GM23338 (cell line): ENCODE measurements around the gene UNC93B1. TPM values are rescaled to one million over a fixed set of nuclear protein-coding genes. Genes with fewer than 3 reads are reported as not detected.

Experiments
- ATAC-seq: fragments of 200-7000 bp; cut with Tn5 transposase; 3 replicates; pipeline ENCODE4 v1.9.1; 2020
- DNase-seq: peaks from one replicate; pipeline ENCODE4 v3.0.0-alpha.2; 2015; ENCODE audit warnings: low spot score
- H2AFZ ChIP-seq: fragments of 200-600 bp; sonication (generic); 2 replicates; pipeline ENCODE4 v1.8.0; 2016; ENCODE audit warnings: antibody characterized with exemption, mild to moderate bottlenecking, moderate library complexity
- H3F3A ChIP-seq: fragments of 200-600 bp; sonication (generic); replicated peaks from 2 replicates; pipeline ENCODE4 v1.8.0; 2017; ENCODE audit warnings: antibody characterized with exemption, mixed run types, low read depth
- H3K27ac ChIP-seq: fragments of 200-600 bp; sonication (generic); 2 replicates; pipeline ENCODE4 v1.6.1; 2016; ENCODE audit warnings: low read depth
- H3K27me3 ChIP-seq: fragments of 200-600 bp; sonication (generic); 2 replicates; pipeline ENCODE4 v1.8.0; 2016; ENCODE audit warnings: mild to moderate bottlenecking, mixed run types, moderate library complexity; ENCODE audit not compliant: insufficient read depth
- H3K36me3 ChIP-seq: fragments of 200-600 bp; sonication (generic); 2 replicates; pipeline ENCODE4 v1.8.0; 2016; ENCODE audit warnings: mild to moderate bottlenecking; ENCODE audit not compliant: insufficient read depth
- H3K4me1 ChIP-seq: fragments of 200-600 bp; sonication (generic); 2 replicates; pipeline ENCODE4 v1.8.0; 2016; ENCODE audit warnings: mild to moderate bottlenecking, moderate library complexity; ENCODE audit not compliant: insufficient read depth
- H3K4me2 ChIP-seq: fragments of 200-600 bp; sonication (generic); 2 replicates; pipeline ENCODE4 v1.7.1; 2017; ENCODE audit warnings: mixed run types
- H3K4me3 ChIP-seq: fragments of 200-600 bp; sonication (generic); 2 replicates; pipeline ENCODE4 v1.6.1; 2016; ENCODE audit warnings: mixed run types
- H3K79me2 ChIP-seq: fragments of 200-600 bp; sonication (generic); replicated peaks from 2 replicates; pipeline ENCODE4 v1.8.0; 2017; ENCODE audit warnings: mild to moderate bottlenecking; ENCODE audit not compliant: insufficient read depth
- H3K9me2 ChIP-seq: fragments of 200-600 bp; sonication (generic); 2 replicates; pipeline ENCODE4 v1.8.0; 2017; ENCODE audit not compliant: insufficient read depth
- H4K20me1 ChIP-seq: fragments of 200-600 bp; sonication (generic); replicated peaks from 2 replicates; pipeline ENCODE4 v1.8.0; 2017; ENCODE audit warnings: mild to moderate bottlenecking; ENCODE audit not compliant: insufficient read depth
- H3K27ac Mint-ChIP-seq: 2 replicates; pipeline ENCODE4 v1.8.0; 2020; ENCODE audit warnings: inconsistent platforms, mild to moderate bottlenecking, moderate library complexity, mixed read lengths
- H3K27me3 Mint-ChIP-seq: 3 replicates; pipeline ENCODE4 v1.8.0; 2022; ENCODE audit warnings: low read depth, mild to moderate bottlenecking, moderate library complexity, mixed read lengths, inconsistent platforms; ENCODE audit not compliant: insufficient read depth, poor library complexity
- H3K36me3 Mint-ChIP-seq: 3 replicates; pipeline ENCODE4 v1.8.0; 2021; ENCODE audit warnings: low read depth, mild to moderate bottlenecking, inconsistent platforms, moderate library complexity, mixed read lengths
- H3K4me1 Mint-ChIP-seq: 3 replicates; pipeline ENCODE4 v1.8.0; 2020; ENCODE audit warnings: mild to moderate bottlenecking, inconsistent platforms, mixed read lengths
- H3K4me3 Mint-ChIP-seq: 3 replicates; pipeline ENCODE4 v1.8.0; 2021; ENCODE audit warnings: moderate library complexity, mild to moderate bottlenecking, inconsistent platforms, mixed read lengths
- H3K9me3 Mint-ChIP-seq: 3 replicates; pipeline ENCODE4 v1.8.0; 2020; ENCODE audit warnings: moderate library complexity, mild to moderate bottlenecking, inconsistent platforms, mixed read lengths
- CREB1 ChIP-seq: fragments of 250-450 bp; sonication (Bioruptor Pico); IDR thresholded peaks from 2 replicates; pipeline ENCODE4 v1.5.0; 2020; ENCODE audit warnings: low read depth, mild to moderate bottlenecking, moderate library complexity
- EZH2 ChIP-seq: fragments of 200-600 bp; sonication (generic); IDR thresholded peaks from one replicate; pipeline ENCODE4 v1.8.0; 2017; ENCODE audit warnings: antibody characterized with exemption, mild to moderate bottlenecking, low read depth; ENCODE audit not compliant: unreplicated experiment
- NANOG ChIP-seq: IDR thresholded peaks from 2 replicates; pipeline ENCODE4 v1.6.1; 2016; ENCODE audit warnings: antibody characterized with exemption, borderline replicate concordance
- POLR2AphosphoS5 ChIP-seq: IDR thresholded peaks from 2 replicates; pipeline ENCODE4 v1.6.1; 2016; ENCODE audit warnings: antibody characterized with exemption, low read depth
- polyA plus RNA-seq: library from polyadenylated mRNA; unstranded; fragments of >200 nt; fragmentation: Nextera tagmentation; extraction: Ambion mirVana; gene quantifications from 2 replicates; pipeline ENCODE4 v1.2.1, GENCODE V29; 2016
- total RNA-seq: library from RNA; depleted of rRNA; stranded (reverse); fragments of >200 nt; shearing (Covaris generic); gene quantifications from 2 replicates; pipeline ENCODE4 v1.2.3, GENCODE V29; 2014
- TF ChIP-seq, protein P1 (sequence below): IDR thresholded peaks from 2 replicates; pipeline ENCODE4 v1.6.1; 2016; ENCODE audit warnings: antibody characterized with exemption
- TF ChIP-seq, protein P2 (sequence below): IDR thresholded peaks from one replicate; pipeline ENCODE4 v1.6.1; 2018; ENCODE audit warnings: antibody characterized with exemption; ENCODE audit not compliant: unreplicated experiment
- TF ChIP-seq, protein P3 (sequence below), 2 experiments: fragments of 200-600 bp in 1 of 2; sonication (generic) in 1 of 2; conservative IDR thresholded peaks; 2 replicates each; pipeline versions ENCODE4 v1.5.1 to v1.6.1; 2016 to 2017; ENCODE audit warnings: antibody characterized with exemption in 2 of 2, low read depth in 2 of 2, mild to moderate bottlenecking in 2 of 2, moderate library complexity in 1 of 2

Gene UNC93B1
- total and polyA plus RNA-seq, 2 experiments from 2014 or later = 16.2 to 34.4 TPM

DNA sequence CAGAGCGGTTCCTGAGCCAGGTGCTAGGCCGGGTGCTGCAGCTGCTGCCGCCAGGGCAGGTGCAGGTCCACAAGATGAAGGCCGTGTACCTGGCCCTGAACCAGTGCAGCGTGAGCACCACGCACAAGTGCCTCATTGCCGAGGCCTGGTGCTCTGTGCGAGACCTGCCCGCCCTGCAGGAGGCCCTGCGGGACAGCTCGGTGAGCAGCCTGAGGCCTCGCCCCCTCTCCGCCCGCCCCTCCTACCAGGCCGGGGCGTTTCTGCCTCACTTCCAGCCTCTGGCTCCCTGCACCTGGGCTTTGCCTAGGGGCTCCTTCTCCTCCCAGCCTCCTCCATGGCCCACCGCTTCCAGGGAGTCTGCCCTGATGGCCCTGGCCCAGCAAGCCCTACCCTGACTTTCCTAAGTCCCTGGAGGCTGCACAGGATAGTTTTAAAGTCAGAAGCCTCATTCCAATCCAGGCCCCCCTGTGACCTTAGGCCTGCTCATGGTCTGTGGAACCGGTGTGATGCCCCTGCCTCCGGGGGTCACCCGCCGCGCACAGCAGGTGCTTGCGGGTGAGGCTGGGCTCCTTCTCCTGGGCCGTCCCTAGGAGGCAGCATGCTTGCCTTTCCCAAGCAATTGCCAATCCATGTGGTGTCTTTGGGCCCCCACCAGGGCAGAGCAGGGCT, 40.4 kb upstream of the UNC93B1 start:
- H3K4me1 Mint-ChIP-seq = peaks cover 7% of the 10 kb centered on the region
- ATAC-seq = peak; percentile 10
- H3K27me3 Mint-ChIP-seq = peaks cover 8% of the 10 kb centered on the region

DNA sequence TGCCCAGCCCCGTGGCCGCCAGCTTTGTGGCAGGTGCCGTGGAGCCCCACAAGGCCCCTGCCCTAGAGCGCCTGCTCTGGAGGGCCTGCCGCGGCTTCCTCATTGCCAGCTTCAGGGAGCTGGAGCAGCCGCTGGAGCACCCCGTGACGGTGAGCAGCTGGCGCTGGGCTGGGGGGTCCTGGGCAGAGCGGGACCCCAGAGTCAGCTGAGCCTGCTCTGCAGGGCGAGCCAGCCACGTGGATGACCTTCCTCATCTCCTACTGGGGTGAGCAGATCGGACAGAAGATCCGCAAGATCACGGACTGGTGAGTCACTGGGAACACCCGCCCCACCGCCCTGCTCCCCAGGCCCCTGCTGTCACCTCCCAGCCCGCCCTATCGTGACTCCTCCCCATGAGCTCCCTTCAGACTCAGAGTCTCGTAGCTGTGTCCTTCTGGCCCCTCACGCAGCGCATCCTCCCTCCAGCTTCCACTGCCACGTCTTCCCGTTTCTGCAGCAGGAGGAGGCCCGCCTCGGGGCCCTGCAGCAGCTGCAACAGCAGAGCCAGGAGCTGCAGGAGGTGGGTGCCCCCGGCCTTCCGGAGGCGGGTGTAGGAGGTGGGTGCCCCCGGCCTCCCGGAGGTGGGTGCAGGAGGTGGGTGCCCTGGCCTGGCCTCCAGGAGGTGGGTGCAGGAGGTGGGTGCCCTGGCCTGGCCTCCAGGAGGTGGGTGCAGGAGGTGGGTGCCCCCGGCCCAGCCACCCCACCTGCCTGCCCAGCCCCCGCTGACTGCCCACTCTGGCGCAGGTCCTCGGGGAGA, 39.6 kb upstream of the UNC93B1 start:
- Histone ChIP-seq H3K4me1 (peaks cover 12% of the 10 kb centered on the region), H3F3A (0 out of 2 replicates have a peak, but pooled peaks cover 5% of the 10 kb centered on the region), H4K20me1 (no peaks in the 10 kb centered on the region), H3K36me3 (no peaks in the 10 kb centered on the region), H3K27ac (no peak overlapping the region), H3K27me3 (no peaks in the 10 kb centered on the region), H3K79me2 (no peaks in the 10 kb centered on the region), H2AFZ (no peak overlapping the region), H3K9me2 (no peaks in the 10 kb centered on the region), H3K4me2 (no peak overlapping the region), H3K4me3 (no peak overlapping the region)
- TF ChIP-seq, protein P1, sequence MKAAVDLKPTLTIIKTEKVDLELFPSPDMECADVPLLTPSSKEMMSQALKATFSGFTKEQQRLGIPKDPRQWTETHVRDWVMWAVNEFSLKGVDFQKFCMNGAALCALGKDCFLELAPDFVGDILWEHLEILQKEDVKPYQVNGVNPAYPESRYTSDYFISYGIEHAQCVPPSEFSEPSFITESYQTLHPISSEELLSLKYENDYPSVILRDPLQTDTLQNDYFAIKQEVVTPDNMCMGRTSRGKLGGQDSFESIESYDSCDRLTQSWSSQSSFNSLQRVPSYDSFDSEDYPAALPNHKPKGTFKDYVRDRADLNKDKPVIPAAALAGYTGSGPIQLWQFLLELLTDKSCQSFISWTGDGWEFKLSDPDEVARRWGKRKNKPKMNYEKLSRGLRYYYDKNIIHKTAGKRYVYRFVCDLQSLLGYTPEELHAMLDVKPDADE = no peak
- TF ChIP-seq, protein P2, sequence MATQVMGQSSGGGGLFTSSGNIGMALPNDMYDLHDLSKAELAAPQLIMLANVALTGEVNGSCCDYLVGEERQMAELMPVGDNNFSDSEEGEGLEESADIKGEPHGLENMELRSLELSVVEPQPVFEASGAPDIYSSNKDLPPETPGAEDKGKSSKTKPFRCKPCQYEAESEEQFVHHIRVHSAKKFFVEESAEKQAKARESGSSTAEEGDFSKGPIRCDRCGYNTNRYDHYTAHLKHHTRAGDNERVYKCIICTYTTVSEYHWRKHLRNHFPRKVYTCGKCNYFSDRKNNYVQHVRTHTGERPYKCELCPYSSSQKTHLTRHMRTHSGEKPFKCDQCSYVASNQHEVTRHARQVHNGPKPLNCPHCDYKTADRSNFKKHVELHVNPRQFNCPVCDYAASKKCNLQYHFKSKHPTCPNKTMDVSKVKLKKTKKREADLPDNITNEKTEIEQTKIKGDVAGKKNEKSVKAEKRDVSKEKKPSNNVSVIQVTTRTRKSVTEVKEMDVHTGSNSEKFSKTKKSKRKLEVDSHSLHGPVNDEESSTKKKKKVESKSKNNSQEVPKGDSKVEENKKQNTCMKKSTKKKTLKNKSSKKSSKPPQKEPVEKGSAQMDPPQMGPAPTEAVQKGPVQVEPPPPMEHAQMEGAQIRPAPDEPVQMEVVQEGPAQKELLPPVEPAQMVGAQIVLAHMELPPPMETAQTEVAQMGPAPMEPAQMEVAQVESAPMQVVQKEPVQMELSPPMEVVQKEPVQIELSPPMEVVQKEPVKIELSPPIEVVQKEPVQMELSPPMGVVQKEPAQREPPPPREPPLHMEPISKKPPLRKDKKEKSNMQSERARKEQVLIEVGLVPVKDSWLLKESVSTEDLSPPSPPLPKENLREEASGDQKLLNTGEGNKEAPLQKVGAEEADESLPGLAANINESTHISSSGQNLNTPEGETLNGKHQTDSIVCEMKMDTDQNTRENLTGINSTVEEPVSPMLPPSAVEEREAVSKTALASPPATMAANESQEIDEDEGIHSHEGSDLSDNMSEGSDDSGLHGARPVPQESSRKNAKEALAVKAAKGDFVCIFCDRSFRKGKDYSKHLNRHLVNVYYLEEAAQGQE = no peak
- TF ChIP-seq NANOG = no peak
- no peak for TF ChIP-seq EZH2
- no peak for TF ChIP-seq CREB1 (CRISPR knock-in tag)
- TF ChIP-seq, protein P3, sequence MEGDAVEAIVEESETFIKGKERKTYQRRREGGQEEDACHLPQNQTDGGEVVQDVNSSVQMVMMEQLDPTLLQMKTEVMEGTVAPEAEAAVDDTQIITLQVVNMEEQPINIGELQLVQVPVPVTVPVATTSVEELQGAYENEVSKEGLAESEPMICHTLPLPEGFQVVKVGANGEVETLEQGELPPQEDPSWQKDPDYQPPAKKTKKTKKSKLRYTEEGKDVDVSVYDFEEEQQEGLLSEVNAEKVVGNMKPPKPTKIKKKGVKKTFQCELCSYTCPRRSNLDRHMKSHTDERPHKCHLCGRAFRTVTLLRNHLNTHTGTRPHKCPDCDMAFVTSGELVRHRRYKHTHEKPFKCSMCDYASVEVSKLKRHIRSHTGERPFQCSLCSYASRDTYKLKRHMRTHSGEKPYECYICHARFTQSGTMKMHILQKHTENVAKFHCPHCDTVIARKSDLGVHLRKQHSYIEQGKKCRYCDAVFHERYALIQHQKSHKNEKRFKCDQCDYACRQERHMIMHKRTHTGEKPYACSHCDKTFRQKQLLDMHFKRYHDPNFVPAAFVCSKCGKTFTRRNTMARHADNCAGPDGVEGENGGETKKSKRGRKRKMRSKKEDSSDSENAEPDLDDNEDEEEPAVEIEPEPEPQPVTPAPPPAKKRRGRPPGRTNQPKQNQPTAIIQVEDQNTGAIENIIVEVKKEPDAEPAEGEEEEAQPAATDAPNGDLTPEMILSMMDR (conservative IDR thresholded peaks at IDR 0.05; ENCODE audit: low read depth in 2 of 2) = no peak
- TF ChIP-seq POLR2AphosphoS5 = no peak
- ATAC-seq (no peak), DNase-seq (no peak)
- peaks cover 7% of the 10 kb centered on the region for H3K4me1 Mint-ChIP-seq
- peaks cover 8% of the 10 kb centered on the region for H3K27me3 Mint-ChIP-seq
- no peak overlapping the region for H3K4me3 Mint-ChIP-seq
- H3K27ac Mint-ChIP-seq = no peak overlapping the region
- no peaks in the 10 kb centered on the region for H3K36me3 Mint-ChIP-seq
- no peaks in the 10 kb centered on the region for H3K9me3 Mint-ChIP-seq

More for the DNA sequence above, 40.4 kb upstream of the UNC93B1 start:
- TF ChIP-seq, protein P3 (conservative IDR thresholded peaks at IDR 0.05; ENCODE audit: low read depth in 2 of 2) = peak in 1 of 2 experiments; percentile 39; a peak in 2 of 4 replicates
- no peak for TF ChIP-seq EZH2
- H4K20me1 ChIP-seq = no peaks in the 10 kb centered on the region
- H3K27ac Mint-ChIP-seq = no peak overlapping the region
- no peak overlapping the region for H3K4me3 Mint-ChIP-seq
- 0 out of 2 replicates have a peak, but pooled peaks cover 5% of the 10 kb centered on the region for H3F3A ChIP-seq
- H3K4me2 ChIP-seq = no peak overlapping the region
- H3K4me1 ChIP-seq = peaks cover 12% of the 10 kb centered on the region
- H3K36me3 ChIP-seq = no peaks in the 10 kb centered on the region
- no peaks in the 10 kb centered on the region for H3K79me2 ChIP-seq
- no peak overlapping the region for H3K4me3 ChIP-seq
- no peak overlapping the region for H3K27ac ChIP-seq
- DNase-seq = no peak
- H3K9me2 ChIP-seq = no peaks in the 10 kb centered on the region
- H3K9me3 Mint-ChIP-seq = no peaks in the 10 kb centered on the region
- H2AFZ ChIP-seq = no peak overlapping the region
- no peaks in the 10 kb centered on the region for H3K36me3 Mint-ChIP-seq
- no peaks in the 10 kb centered on the region for H3K27me3 ChIP-seq
